Neural progenitor cell (in vitro differentiated cells): Measurements from ENCODE around the gene KCNJ9. TPM values are rescaled to one million over a fixed set of nuclear protein-coding genes. Genes with fewer than 3 reads are reported as not detected.
A peak's percentile ranks its signal among the peaks of the same experiment; 100 is the strongest.

Source experiments
- DNase-seq: peaks from one replicate; pipeline ENCODE4 v3.0.0-alpha.2; 2016; ENCODE audit warnings: low spot score
- H2AFZ ChIP-seq: fragments of 200-600 bp; sonication (generic); replicated peaks from 2 replicates; pipeline ENCODE4 v1.6.1; 2016; ENCODE audit warnings: antibody characterized with exemption
- H3F3A ChIP-seq: fragments of 200-600 bp; sonication (generic); 2 replicates; pipeline ENCODE4 v1.6.1; 2016; ENCODE audit warnings: antibody characterized with exemption, low read depth
- H3K27ac ChIP-seq: fragments of 200-600 bp; sonication (generic); 2 replicates; pipeline ENCODE4 v1.5.1; 2016; ENCODE audit warnings: mild to moderate bottlenecking
- H3K27me3 ChIP-seq: fragments of 200-600 bp; sonication (generic); 2 replicates; pipeline ENCODE4 v1.6.1; 2016; ENCODE audit warnings: mild to moderate bottlenecking, moderate library complexity
- H3K36me3 ChIP-seq: fragments of 200-600 bp; sonication (generic); 2 replicates; pipeline ENCODE4 v1.5.1; 2016
- H3K4me1 ChIP-seq: fragments of 200-600 bp; sonication (generic); 2 replicates; pipeline ENCODE4 v1.6.1; 2016; ENCODE audit warnings: mixed run types
- H3K4me2 ChIP-seq: fragments of 200-600 bp; sonication (generic); 2 replicates; pipeline ENCODE4 v1.6.1; 2016
- H3K4me3 ChIP-seq: fragments of 200-600 bp; sonication (generic); 2 replicates; pipeline ENCODE4 v1.5.1; 2016
- H3K79me2 ChIP-seq: fragments of 200-600 bp; sonication (generic); 2 replicates; pipeline ENCODE4 v1.6.1; 2016; ENCODE audit warnings: low read depth
- H3K9ac ChIP-seq: fragments of 200-600 bp; sonication (generic); 2 replicates; pipeline ENCODE4 v1.6.1; 2016
- H3K9me3 ChIP-seq: fragments of 200-600 bp; sonication (generic); 2 replicates; pipeline ENCODE4 v1.5.1; 2016; ENCODE audit warnings: low read depth
- H4K20me1 ChIP-seq: fragments of 200-600 bp; sonication (generic); 2 replicates; pipeline ENCODE4 v1.6.1; 2016; ENCODE audit warnings: low read depth
- H3K27ac Mint-ChIP-seq: 3 replicates; pipeline ENCODE4 v1.8.0; 2021; ENCODE audit warnings: mixed read lengths
- H3K27me3 Mint-ChIP-seq: 2 replicates; pipeline ENCODE4 v1.8.0; 2022; ENCODE audit warnings: low read depth, mild to moderate bottlenecking, inconsistent platforms, moderate library complexity, mixed read lengths; ENCODE audit not compliant: insufficient read depth
- H3K36me3 Mint-ChIP-seq: 3 replicates; pipeline ENCODE4 v1.8.0; 2021; ENCODE audit warnings: mixed read lengths
- H3K4me1 Mint-ChIP-seq: 3 replicates; pipeline ENCODE4 v1.8.0; 2021; ENCODE audit warnings: mixed read lengths
- H3K4me3 Mint-ChIP-seq: 3 replicates; pipeline ENCODE4 v1.8.0; 2021; ENCODE audit warnings: mild to moderate bottlenecking, moderate library complexity, mixed read lengths
- H3K9me3 Mint-ChIP-seq: 3 replicates; pipeline ENCODE4 v1.8.0; 2020; ENCODE audit warnings: mixed read lengths
- EZH2 ChIP-seq: fragments of 200-600 bp; sonication (generic); IDR thresholded peaks from 2 replicates; pipeline ENCODE4 v1.6.1; 2017; ENCODE audit warnings: antibody characterized with exemption, mild to moderate bottlenecking, moderate library complexity
- EZH2phosphoT487 ChIP-seq: fragments of 200-600 bp; sonication (generic); IDR thresholded peaks from 2 replicates; pipeline ENCODE4 v1.6.1; 2017; ENCODE audit warnings: antibody characterized with exemption
- total RNA-seq: library from RNA; depleted of rRNA; stranded (reverse); fragments of >200 nt; gene quantifications from 2 replicates; pipeline ENCODE4 v1.2.3, GENCODE V29; 2015; ENCODE audit warnings: low replicate concordance
- TF ChIP-seq, protein P1 (sequence below): fragments of 200-600 bp; sonication (generic); IDR thresholded peaks from 2 replicates; pipeline ENCODE4 v1.5.1; 2017; ENCODE audit warnings: antibody characterized with exemption, mild to moderate bottlenecking

The KCNJ9 gene
- total RNA-seq, 1 donor from 2014 or later, result 0.09 TPM

- Histone ChIP-seq H3K27ac (no peak overlapping the region), H2AFZ (peak overlapping the region; percentile 66), H3K27me3 (peaks cover 83% of the 10 kb centered on the region), H3K9ac (no peak overlapping the region), H3K79me2 (no peaks in the 10 kb centered on the region), H3K4me3 (peak overlapping the region; percentile 52), H3K4me1 (peaks cover 10% of the 10 kb centered on the region), H3K9me3 (no peaks in the 10 kb centered on the region), H3K4me2 (peak overlapping the region; percentile 71), H4K20me1 (no peaks in the 10 kb centered on the region), H3F3A (peaks cover 14% of the 10 kb centered on the region), H3K36me3 (no peaks in the 10 kb centered on the region)
- Mint-ChIP-seq H3K4me1 (peaks cover 25% of the 10 kb centered on the region), H3K27ac (no peak overlapping the region), H3K9me3 (no peaks in the 10 kb centered on the region), H3K36me3 (no peaks in the 10 kb centered on the region), H3K27me3 (peaks cover 22% of the 10 kb centered on the region), H3K4me3 (peak overlapping the region; percentile 88)
- peak; percentile 93 for DNase-seq
- peak; percentile 39 for TF ChIP-seq EZH2
- TF ChIP-seq, protein P1, sequence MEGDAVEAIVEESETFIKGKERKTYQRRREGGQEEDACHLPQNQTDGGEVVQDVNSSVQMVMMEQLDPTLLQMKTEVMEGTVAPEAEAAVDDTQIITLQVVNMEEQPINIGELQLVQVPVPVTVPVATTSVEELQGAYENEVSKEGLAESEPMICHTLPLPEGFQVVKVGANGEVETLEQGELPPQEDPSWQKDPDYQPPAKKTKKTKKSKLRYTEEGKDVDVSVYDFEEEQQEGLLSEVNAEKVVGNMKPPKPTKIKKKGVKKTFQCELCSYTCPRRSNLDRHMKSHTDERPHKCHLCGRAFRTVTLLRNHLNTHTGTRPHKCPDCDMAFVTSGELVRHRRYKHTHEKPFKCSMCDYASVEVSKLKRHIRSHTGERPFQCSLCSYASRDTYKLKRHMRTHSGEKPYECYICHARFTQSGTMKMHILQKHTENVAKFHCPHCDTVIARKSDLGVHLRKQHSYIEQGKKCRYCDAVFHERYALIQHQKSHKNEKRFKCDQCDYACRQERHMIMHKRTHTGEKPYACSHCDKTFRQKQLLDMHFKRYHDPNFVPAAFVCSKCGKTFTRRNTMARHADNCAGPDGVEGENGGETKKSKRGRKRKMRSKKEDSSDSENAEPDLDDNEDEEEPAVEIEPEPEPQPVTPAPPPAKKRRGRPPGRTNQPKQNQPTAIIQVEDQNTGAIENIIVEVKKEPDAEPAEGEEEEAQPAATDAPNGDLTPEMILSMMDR, result no peak
Measured at GRCh38 chr1:160070243-160071163, 10.8 kb upstream of the KCNJ9 start.

DNA sequence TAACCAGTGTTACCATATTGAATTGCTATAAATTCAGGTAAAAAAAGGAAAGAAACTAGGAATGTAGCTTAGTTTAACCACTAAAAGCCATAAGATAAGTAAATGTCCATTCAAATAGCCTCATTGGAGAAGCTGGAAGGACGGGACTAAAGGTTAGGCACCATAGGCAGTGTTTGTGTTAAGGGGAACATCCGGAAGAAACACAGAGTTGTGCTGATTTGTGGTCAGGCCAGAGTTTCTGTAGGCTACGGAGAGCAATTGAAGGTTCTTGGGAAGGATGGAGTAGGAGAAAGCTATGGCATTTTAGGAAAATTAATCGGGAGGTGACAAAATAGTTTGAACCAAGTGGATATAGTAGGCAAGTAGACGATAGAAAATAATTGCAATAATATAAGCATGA is 10.0 kb upstream of the KCNJ9 start:
- Mint-ChIP-seq H3K4me1 (peaks cover 29% of the 10 kb centered on the region), H3K27ac (no peak overlapping the region), H3K4me3 (no peak overlapping the region), H3K36me3 (no peaks in the 10 kb centered on the region), H3K27me3 (peaks cover 22% of the 10 kb centered on the region), H3K9me3 (no peaks in the 10 kb centered on the region)
- H3K36me3 ChIP-seq, result no peaks in the 10 kb centered on the region
- H3K4me2 ChIP-seq, result no peak overlapping the region
- H3K27me3 ChIP-seq, result peaks cover 90% of the 10 kb centered on the region
- no peak overlapping the region for H3K9ac ChIP-seq
- no peak for DNase-seq
- H3K9me3 ChIP-seq, result no peaks in the 10 kb centered on the region
- no peaks in the 10 kb centered on the region for H4K20me1 ChIP-seq
- TF ChIP-seq, protein P1, result no peak
- TF ChIP-seq EZH2 (no peak), EZH2phosphoT487 (no peak)
- no peak overlapping the region for H2AFZ ChIP-seq
- peaks cover 14% of the 10 kb centered on the region for H3F3A ChIP-seq
- no peak overlapping the region for H3K27ac ChIP-seq
- peaks cover 10% of the 10 kb centered on the region for H3K4me1 ChIP-seq
- H3K4me3 ChIP-seq, result no peak overlapping the region
- H3K79me2 ChIP-seq, result no peaks in the 10 kb centered on the region

GRCh38 chr1:160074865-160075264 is 6.5 kb upstream of the KCNJ9 start:
- no peaks in the 10 kb centered on the region for H3K36me3 ChIP-seq
- no peaks in the 10 kb centered on the region for H3K9me3 ChIP-seq
- Mint-ChIP-seq H3K4me1 (peaks cover 20% of the 10 kb centered on the region), H3K9me3 (no peaks in the 10 kb centered on the region), H3K36me3 (no peaks in the 10 kb centered on the region), H3K4me3 (no peak overlapping the region), H3K27ac (no peak overlapping the region), H3K27me3 (peaks cover 11% of the 10 kb centered on the region)
- no peaks in the 10 kb centered on the region for H3K4me1 ChIP-seq
- no peak overlapping the region for H3K27ac ChIP-seq
- H3K27me3 ChIP-seq, result peaks cover 80% of the 10 kb centered on the region
- no peak overlapping the region for H3K9ac ChIP-seq
- H2AFZ ChIP-seq, result no peak overlapping the region
- H3F3A ChIP-seq, result peaks cover 10% of the 10 kb centered on the region
- no peak overlapping the region for H3K4me2 ChIP-seq
- no peaks in the 10 kb centered on the region for H4K20me1 ChIP-seq
- no peak for DNase-seq
- H3K79me2 ChIP-seq, result no peaks in the 10 kb centered on the region
- TF ChIP-seq, protein P1, result no peak
- TF ChIP-seq EZH2, result no peak
- no peak for TF ChIP-seq EZH2phosphoT487
- no peak overlapping the region for H3K4me3 ChIP-seq
